HFF-Myc (cell line): ENCODE results near the gene HIKESHI.
"Not testable (repeated sequence)": the region's sequence is repeated elsewhere in the genome, so short reads cannot be mapped to it uniquely, and the experiment has no call there.

ENCODE experiments used
- DNase-seq: peaks from one replicate; pipeline ENCODE4 v3.0.0-alpha.2; 2011; ENCODE audit warnings: low read depth; ENCODE audit errors: extremely low read depth
- H3K4me3 ChIP-seq: replicated peaks from 2 replicates; pipeline ENCODE4 v1.5.1; 2011; ENCODE audit warnings: low read depth, mild to moderate bottlenecking, control low read depth, low read length
- TF ChIP-seq, protein P1 (sequence below): IDR thresholded peaks from 2 replicates; pipeline ENCODE4 v1.5.1; 2012; ENCODE audit warnings: mild to moderate bottlenecking, low read depth, low read length, control low read depth; ENCODE audit errors: missing control alignments

The HIKESHI gene

GRCh38 chr11:86314636-86315035 is 12.6 kb downstream of the HIKESHI start:
- DNase-seq: no peak
- TF ChIP-seq, protein P1, sequence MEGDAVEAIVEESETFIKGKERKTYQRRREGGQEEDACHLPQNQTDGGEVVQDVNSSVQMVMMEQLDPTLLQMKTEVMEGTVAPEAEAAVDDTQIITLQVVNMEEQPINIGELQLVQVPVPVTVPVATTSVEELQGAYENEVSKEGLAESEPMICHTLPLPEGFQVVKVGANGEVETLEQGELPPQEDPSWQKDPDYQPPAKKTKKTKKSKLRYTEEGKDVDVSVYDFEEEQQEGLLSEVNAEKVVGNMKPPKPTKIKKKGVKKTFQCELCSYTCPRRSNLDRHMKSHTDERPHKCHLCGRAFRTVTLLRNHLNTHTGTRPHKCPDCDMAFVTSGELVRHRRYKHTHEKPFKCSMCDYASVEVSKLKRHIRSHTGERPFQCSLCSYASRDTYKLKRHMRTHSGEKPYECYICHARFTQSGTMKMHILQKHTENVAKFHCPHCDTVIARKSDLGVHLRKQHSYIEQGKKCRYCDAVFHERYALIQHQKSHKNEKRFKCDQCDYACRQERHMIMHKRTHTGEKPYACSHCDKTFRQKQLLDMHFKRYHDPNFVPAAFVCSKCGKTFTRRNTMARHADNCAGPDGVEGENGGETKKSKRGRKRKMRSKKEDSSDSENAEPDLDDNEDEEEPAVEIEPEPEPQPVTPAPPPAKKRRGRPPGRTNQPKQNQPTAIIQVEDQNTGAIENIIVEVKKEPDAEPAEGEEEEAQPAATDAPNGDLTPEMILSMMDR: no peak

DNA sequence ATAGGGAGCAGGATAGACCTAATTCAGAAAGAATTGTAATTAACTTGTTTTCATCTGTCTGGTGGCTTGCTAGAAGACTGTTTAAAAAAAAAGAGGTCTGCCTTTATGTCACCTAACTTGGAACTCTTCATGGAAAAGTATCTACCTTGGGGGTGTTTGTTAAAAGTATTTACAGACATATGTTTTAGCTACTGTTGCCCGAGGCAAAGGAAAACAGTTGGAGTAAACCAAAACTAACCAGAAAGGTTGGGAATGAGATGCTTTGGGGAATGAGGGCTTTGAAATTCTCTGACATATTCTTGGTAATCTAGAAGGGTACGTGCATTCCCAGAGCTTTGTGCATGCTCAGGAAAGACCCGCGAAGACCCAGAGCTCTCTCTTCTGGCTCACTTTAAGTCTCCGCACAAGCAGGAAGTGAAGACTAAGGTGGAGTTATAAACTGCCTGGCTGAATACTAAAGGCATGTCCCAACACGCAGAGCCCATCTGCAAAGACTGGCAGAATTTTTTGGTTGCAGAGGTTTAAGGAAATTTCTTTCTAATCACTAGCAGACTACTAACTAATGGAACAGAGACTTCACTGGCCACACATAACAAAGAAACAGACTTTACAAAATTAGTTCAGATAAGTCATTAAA is 33.2 kb downstream of the HIKESHI start:
- no peak overlapping the region for H3K4me3 ChIP-seq
- TF ChIP-seq, protein P1: no peak
- peak; percentile 22 for DNase-seq

More at GRCh38 chr11:86314636-86315035, 12.6 kb downstream of the HIKESHI start:
- H3K4me3 ChIP-seq: no peak overlapping the region

DNA sequence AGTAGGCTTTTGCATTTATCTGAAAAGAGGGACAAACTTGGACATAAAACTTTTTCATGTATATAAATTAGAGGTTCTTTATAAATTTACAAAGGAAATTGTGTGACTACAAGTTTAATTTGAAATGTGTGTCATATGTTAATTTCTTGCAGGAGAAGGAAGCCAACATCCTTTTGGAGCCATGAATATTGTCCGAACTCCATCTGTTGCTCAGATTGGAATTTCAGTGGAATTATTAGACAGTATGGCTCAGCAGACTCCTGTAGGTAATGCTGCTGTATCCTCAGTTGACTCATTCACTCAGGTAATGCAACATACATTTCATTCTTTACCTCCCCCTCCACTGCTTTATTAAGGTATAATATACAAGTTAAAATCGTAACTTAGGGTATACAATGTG is 35.2 kb downstream of the HIKESHI start:
- TF ChIP-seq, protein P1: no peak
- no peak overlapping the region for H3K4me3 ChIP-seq
- no peak for DNase-seq

GRCh38 chr11:86341382-86341781 is 39.3 kb downstream of the HIKESHI start:
- no peak for DNase-seq
- TF ChIP-seq, protein P1: no peak
- no peak overlapping the region for H3K4me3 ChIP-seq

- no peak overlapping the region for H3K4me3 ChIP-seq
- TF ChIP-seq, protein P1: no peak
- DNase-seq: no peak
These were observed 44.5 kb downstream of the HIKESHI start for GRCh38 chr11:86346513-86346912.

GRCh38 chr11:86355256-86355655 is 53.2 kb downstream of the HIKESHI start:
- TF ChIP-seq, protein P1: no peak
- no peak for DNase-seq
- H3K4me3 ChIP-seq: no peak overlapping the region

DNA sequence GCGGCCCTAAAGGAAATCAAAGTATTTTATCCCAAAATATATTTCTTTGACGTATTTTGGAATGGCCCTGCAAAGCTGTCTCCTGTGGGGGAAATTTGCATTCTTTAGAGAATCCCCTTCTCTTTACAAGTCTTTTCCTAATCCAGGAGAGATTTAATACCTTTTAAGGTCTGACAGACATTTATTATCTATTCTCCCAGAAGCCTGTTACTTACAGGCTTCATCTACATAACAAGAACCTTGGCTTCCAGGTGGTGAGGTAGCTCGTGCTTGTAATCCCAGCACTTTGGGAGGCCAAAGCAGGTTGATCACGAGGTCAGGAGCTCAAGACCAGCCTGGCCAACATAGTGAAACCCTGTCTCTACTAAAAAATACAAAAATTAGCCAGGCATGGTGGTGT is 55.4 kb downstream of the HIKESHI start:
- H3K4me3 ChIP-seq, DNase-seq: not testable (repeated sequence)
